ENCODE measurements around the gene IST1.

DNA sequence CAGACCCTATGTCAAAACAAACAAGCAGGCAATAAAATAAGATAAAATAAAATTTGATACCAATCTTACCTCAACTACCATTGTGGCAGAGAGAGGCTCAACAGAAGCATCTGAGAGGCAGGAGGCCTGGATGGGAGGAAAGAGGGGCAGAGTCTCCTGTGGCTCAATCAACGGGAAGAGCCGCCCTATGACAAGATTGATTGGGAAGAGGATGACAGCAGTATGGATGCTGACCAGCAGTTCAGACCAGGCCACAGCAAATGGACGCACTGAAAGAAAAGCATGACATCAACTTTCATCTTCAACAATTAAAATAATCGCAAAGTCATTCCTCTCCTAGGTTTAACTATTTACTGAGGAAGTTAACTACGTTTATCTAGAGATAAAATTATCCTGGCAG, 57.5 kb downstream of the IST1 start:
- TF ChIP-seq, protein P1, sequence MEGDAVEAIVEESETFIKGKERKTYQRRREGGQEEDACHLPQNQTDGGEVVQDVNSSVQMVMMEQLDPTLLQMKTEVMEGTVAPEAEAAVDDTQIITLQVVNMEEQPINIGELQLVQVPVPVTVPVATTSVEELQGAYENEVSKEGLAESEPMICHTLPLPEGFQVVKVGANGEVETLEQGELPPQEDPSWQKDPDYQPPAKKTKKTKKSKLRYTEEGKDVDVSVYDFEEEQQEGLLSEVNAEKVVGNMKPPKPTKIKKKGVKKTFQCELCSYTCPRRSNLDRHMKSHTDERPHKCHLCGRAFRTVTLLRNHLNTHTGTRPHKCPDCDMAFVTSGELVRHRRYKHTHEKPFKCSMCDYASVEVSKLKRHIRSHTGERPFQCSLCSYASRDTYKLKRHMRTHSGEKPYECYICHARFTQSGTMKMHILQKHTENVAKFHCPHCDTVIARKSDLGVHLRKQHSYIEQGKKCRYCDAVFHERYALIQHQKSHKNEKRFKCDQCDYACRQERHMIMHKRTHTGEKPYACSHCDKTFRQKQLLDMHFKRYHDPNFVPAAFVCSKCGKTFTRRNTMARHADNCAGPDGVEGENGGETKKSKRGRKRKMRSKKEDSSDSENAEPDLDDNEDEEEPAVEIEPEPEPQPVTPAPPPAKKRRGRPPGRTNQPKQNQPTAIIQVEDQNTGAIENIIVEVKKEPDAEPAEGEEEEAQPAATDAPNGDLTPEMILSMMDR (conservative IDR thresholded peaks at IDR 0.05 in 1 of 2, IDR thresholded peaks at IDR 0.05 in 1 of 2; ENCODE audit: low read depth in 1 of 2, low read length in 2 of 2), result no peak
- TF ChIP-seq EZH2 (IDR thresholded peaks at IDR 0.05; ENCODE audit: low read length, missing control alignments), result no peak

Data from fibroblast of lung (primary cell).